K562 (cell line): ENCODE measurements around the gene IGF2BP3. TPM values are rescaled to one million over a fixed set of nuclear protein-coding genes. Genes with fewer than 3 reads are reported as not detected.

ENCODE experiments used
- ATAC-seq: fragments of 200-7000 bp; cut with Tn5 transposase; 3 replicates; pipeline ENCODE4 v1.9.1; 2020; ENCODE audit warnings: moderate library complexity
- BruUV-seq: library from RNA; stranded (reverse); fragments of 400-500 nt; replicated peaks from 2 replicates; lab custom pipeline; 2021; lab: Mats Ljungman, UMichigan
- CTCF ChIA-PET: fragments of 300-600 bp; formaldehyde crosslinking; extraction: SDS; loops from one replicate; lab custom pipeline; 2021; ENCODE audit warnings: low intra/inter-chr PET ratio; lab: Yijun Ruan, JAX
- POLR2A ChIA-PET: fragments of 300-600, 350-650 bp; sonication (Branson Sonifier 250); formaldehyde crosslinking; extraction: SDS; loops from one replicate; lab custom pipeline; 2021; ENCODE audit warnings: antibody characterized with exemption, inconsistent platforms; lab: Yijun Ruan, JAX
- DNase-seq, 4 experiments: peaks; one replicate each; pipeline versions ENCODE4 v3.0.0 to v3.0.0-alpha.2; 2011 to 2018; ENCODE audit warnings: low spot score in 3 of 4, mixed read lengths in 3 of 4; ENCODE audit errors: extremely low read depth in 1 of 4
- FAIRE-seq: peaks from 2 replicates; lab custom pipeline; 2011; peaks lifted over from hg19 to GRCh38; lab: Jason Lieb, UNC
- H2AFZ ChIP-seq: 2 replicates; pipeline ENCODE4 v1.6.0; 2011; ENCODE audit warnings: low read depth, low read length, control low read depth, inconsistent platforms
- H3K27ac ChIP-seq: fragments of 200-600 bp; 3 replicates; pipeline ENCODE4 v1.8.0; 2011; ENCODE audit warnings: low read depth, mild to moderate bottlenecking, control low read depth, inconsistent platforms, low read length, moderate library complexity, mixed read lengths; ENCODE audit errors: extremely low read depth
- H3K27me3 ChIP-seq, 2 experiments: fragments of 300-600 bp in 1 of 2; 2 replicates in 1 of 2; 3 replicates in 1 of 2; pipeline versions ENCODE4 v1.6.0 to v1.8.0; 2011; ENCODE audit warnings: inconsistent platforms in 2 of 2, low read length in 2 of 2, mild to moderate bottlenecking in 1 of 2, mixed read lengths in 1 of 2, moderate library complexity in 1 of 2; ENCODE audit not compliant: control insufficient read depth in 2 of 2, insufficient read depth in 2 of 2
- H3K36me3 ChIP-seq: fragments of 300-600 bp; 3 replicates; pipeline ENCODE4 v1.8.0; 2011; ENCODE audit warnings: mild to moderate bottlenecking, low read length, inconsistent platforms; ENCODE audit not compliant: control insufficient read depth, insufficient read depth
- H3K4me1 ChIP-seq, 2 experiments: fragments of 200-600 bp in 1 of 2; replicated peaks in 1 of 2; 2 replicates in 1 of 2; 3 replicates in 1 of 2; pipeline versions ENCODE4 v1.5.1 to v1.8.0; 2011; ENCODE audit warnings: inconsistent platforms in 2 of 2, low read length in 2 of 2, mild to moderate bottlenecking in 1 of 2, mixed read lengths in 1 of 2, moderate library complexity in 1 of 2; ENCODE audit not compliant: control insufficient read depth in 2 of 2, insufficient read depth in 2 of 2
- H3K4me2 ChIP-seq: 2 replicates; pipeline ENCODE4 v1.6.1; 2011; ENCODE audit warnings: low read length, control low read depth, inconsistent platforms, mixed read lengths; ENCODE audit not compliant: insufficient read depth
- H3K4me3 ChIP-seq: fragments of 200-600 bp; sonication (generic), shearing (Covaris generic); 2 replicates; pipeline ENCODE4 v1.5.1; 2016; ENCODE audit warnings: control low read depth, inconsistent platforms
- H3K79me2 ChIP-seq: fragments of 200-600 bp; 3 replicates; pipeline ENCODE4 v1.8.0; 2011; ENCODE audit warnings: low read length, inconsistent platforms; ENCODE audit not compliant: control insufficient read depth, insufficient read depth
- H3K9ac ChIP-seq, 2 experiments: 2 replicates each; pipeline versions ENCODE4 v1.6.0 to v1.6.1; 2011; ENCODE audit warnings: low read depth in 2 of 2, low read length in 2 of 2, control low read depth in 1 of 2, inconsistent platforms in 1 of 2, mild to moderate bottlenecking in 1 of 2, mixed read lengths in 1 of 2; ENCODE audit not compliant: insufficient read depth in 1 of 2
- H3K9me1 ChIP-seq: one replicate; pipeline ENCODE4 v1.6.0; 2011; ENCODE audit warnings: inconsistent platforms, mild to moderate bottlenecking, low read length, moderate library complexity; ENCODE audit not compliant: control insufficient read depth, insufficient read depth
- H3K9me3 ChIP-seq: replicated peaks from 2 replicates; pipeline ENCODE4 v1.5.1; 2011; ENCODE audit warnings: low read depth, low read length, inconsistent platforms; ENCODE audit not compliant: control insufficient read depth, insufficient read depth
- H4K20me1 ChIP-seq: replicated peaks from 2 replicates; pipeline ENCODE4 v1.6.1; 2011; ENCODE audit warnings: low read length, inconsistent platforms, mixed read lengths; ENCODE audit not compliant: control insufficient read depth, insufficient read depth
- ATF1 ChIP-seq, 2 experiments: fragments of 450-650 bp in 1 of 2; IDR thresholded peaks; 2 replicates each; pipeline ENCODE4 v1.6.1; 2016; ENCODE audit warnings: missing compliant biosample characterization in 1 of 2, missing genetic modification characterization in 1 of 2
- BRCA1 ChIP-seq, 2 experiments: fragments of 450-650 bp in 1 of 2; sonication (generic) in 1 of 2; formaldehyde crosslinking in 1 of 2; IDR thresholded peaks; 2 replicates each; pipeline versions ENCODE4 v1.5.0 to v1.6.1; 2017 to 2020; ENCODE audit warnings: mild to moderate bottlenecking in 1 of 2, missing genetic modification reagents in 1 of 2
- ETV1 ChIP-seq: fragments of 450-650 bp; conservative IDR thresholded peaks from 2 replicates; pipeline ENCODE4 v1.6.1; 2016; ENCODE audit warnings: missing genetic modification characterization, control low read depth, low read depth, missing compliant biosample characterization
- KLF1 ChIP-seq: fragments of 450-650 bp; IDR thresholded peaks from 2 replicates; pipeline ENCODE4 v1.6.1; 2016; ENCODE audit warnings: missing genetic modification characterization, missing compliant biosample characterization
- NFRKB ChIP-seq: fragments of 450-650 bp; IDR thresholded peaks from 2 replicates; pipeline ENCODE4 v1.6.1; 2016; ENCODE audit warnings: low read depth
- PRMT5 ChIP-seq: sonication (generic); formaldehyde crosslinking; IDR thresholded peaks from 2 replicates; pipeline ENCODE4 v1.5.0; 2020; ENCODE audit warnings: missing genetic modification reagents
- SIX5 ChIP-seq, 2 experiments: IDR thresholded peaks; 2 replicates each; pipeline ENCODE4 v1.6.1; 2011; ENCODE audit warnings: low read length in 2 of 2, borderline replicate concordance in 1 of 2, low read depth in 1 of 2, mild to moderate bottlenecking in 1 of 2, moderate library complexity in 1 of 2; ENCODE audit not compliant: insufficient read depth in 1 of 2
- SLC30A9 ChIP-seq: fragments of 250-450 bp; sonication (Bioruptor Pico); IDR thresholded peaks from 2 replicates; pipeline ENCODE4 v1.8.0; 2022; ENCODE audit warnings: mild to moderate bottlenecking, moderate library complexity
- ZBTB17 ChIP-seq: fragments of 450-650 bp; formaldehyde crosslinking; IDR thresholded peaks from 2 replicates; pipeline ENCODE4 v1.4.0; 2020; ENCODE audit warnings: mild to moderate bottlenecking
- ZNF217 ChIP-seq: sonication (generic); formaldehyde crosslinking; IDR thresholded peaks from 2 replicates; pipeline ENCODE4 v1.8.0; 2022; ENCODE audit warnings: mild to moderate bottlenecking, missing genetic modification reagents
- WGBS: fragments of 100-300 bp; shearing (Covaris generic); methylation state at CpG from one replicate; pipeline ENCODE4 v1.1.6; 2016; ENCODE audit warnings: low coverage, mixed read lengths; ENCODE audit not compliant: insufficient coverage; ENCODE audit errors: missing lambda C conversion rate; 5-methylcytosine and 5-hydroxymethylcytosine counted together
- in situ Hi-C: fragments of 300-500 bp; cut with MboI; formaldehyde crosslinking; loops from 4 replicates; pipeline ENCODE4 v1.15.0; 2018; ENCODE audit warnings: inconsistent platforms, mixed read lengths
- intact Hi-C: fragments of 100-400 bp; cut with micrococcal nuclease; formaldehyde crosslinking; loops from 2 replicates; pipeline ENCODE4 v1.14.2; 2022
- polyA plus RNA-seq, 8 experiments: library from polyadenylated mRNA; depleted of rRNA in 4 of 8; stranded (reverse) in 5 of 8; unstranded in 3 of 8; fragments of >200 nt; fragmentation: Nextera tagmentation in 2 of 8; fragmentation: Illumina TruSeq in 1 of 8; extraction: Ambion mirVana in 2 of 8; extraction: Trizol in 1 of 8; gene quantifications; 2 replicates each; pipeline versions ENCODE4 v1.2.1 to v1.2.3, GENCODE V29; 2011 to 2014; ENCODE audit warnings: inconsistent platforms in 1 of 8, missing spikeins in 1 of 8
- total RNA-seq, 7 experiments: library from RNA; depleted of rRNA in 6 of 7; stranded (reverse); fragments of >200 nt in 6 of 7; fragmentation: Illumina TruSeq in 2 of 7; extraction: Trizol in 2 of 7; gene quantifications; 2 replicates each; pipeline versions ENCODE4 v1.2.1 to v1.2.3, GENCODE V29; 2011 to 2021; ENCODE audit warnings: low replicate concordance in 1 of 7
- TF ChIP-seq, protein P1 (sequence below): fragments of 450-650 bp; conservative IDR thresholded peaks from 2 replicates; pipeline ENCODE4 v1.6.1; 2016; ENCODE audit warnings: missing genetic modification characterization, low read depth, mild to moderate bottlenecking, missing compliant biosample characterization, moderate library complexity

Gene IGF2BP3
- total and polyA plus RNA-seq, 9 of the 15 experiments (the other 6 are each of a cell fraction or from before 2014, with no cell fraction given), result 8.4 to 88.1 (median 61.2) TPM

DNA sequence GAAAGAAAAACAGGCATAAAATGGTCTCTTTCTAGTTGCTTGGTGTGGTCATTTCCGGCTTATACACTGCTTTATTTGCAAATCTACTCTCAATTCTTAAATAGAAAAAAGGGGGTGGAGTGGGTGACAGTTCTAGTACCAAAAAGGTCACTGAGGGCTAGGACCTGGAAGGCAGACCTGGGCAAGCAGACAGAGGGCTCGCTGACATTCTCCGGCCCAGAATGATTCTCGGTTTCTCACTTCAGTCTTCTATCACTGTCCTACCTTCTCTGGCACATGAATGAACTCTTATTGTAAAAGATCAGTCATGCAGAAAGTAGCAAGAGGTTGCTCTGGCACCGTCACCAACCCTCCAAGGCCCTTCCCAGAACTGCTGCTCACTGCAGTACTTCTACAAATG is 117.1 kb downstream of the IGF2BP3 start:
- POLR2A ChIA-PET, result no interaction called here
- no peaks in the 10 kb centered on the region for H4K20me1 ChIP-seq
- no TSS peak for BruUV-seq
- H3K36me3 ChIP-seq, result peaks cover 48% of the 10 kb centered on the region
- H3K4me1 ChIP-seq, result peaks cover 0 to 13% of the 10 kb centered on the region in 2 experiments; a peak in 4 of 5 replicates
- no peak overlapping the region for H2AFZ ChIP-seq
- DNase-seq, result no peak
- CTCF ChIA-PET, result no interaction called here
- intact Hi-C loops (loop anchor here (10.0 kb wide), 1 partner anchor 352 kb away; no protein-coding TSS in a partner anchor), in situ Hi-C loops (no loop called here)
- TF ChIP-seq KLF1 (tag), result no peak
- no peak for TF ChIP-seq NFRKB
- TF ChIP-seq BRCA1 (IDR thresholded peaks at IDR 0.05), result no peak
- no peak for TF ChIP-seq BRCA1 (CRISPR knock-in tag; IDR thresholded peaks at IDR 0.05)
- no peak for TF ChIP-seq ZBTB17 (CRISPR knock-in tag)
- no peak for TF ChIP-seq SLC30A9 (CRISPR knock-in tag)
- TF ChIP-seq, protein P1, sequence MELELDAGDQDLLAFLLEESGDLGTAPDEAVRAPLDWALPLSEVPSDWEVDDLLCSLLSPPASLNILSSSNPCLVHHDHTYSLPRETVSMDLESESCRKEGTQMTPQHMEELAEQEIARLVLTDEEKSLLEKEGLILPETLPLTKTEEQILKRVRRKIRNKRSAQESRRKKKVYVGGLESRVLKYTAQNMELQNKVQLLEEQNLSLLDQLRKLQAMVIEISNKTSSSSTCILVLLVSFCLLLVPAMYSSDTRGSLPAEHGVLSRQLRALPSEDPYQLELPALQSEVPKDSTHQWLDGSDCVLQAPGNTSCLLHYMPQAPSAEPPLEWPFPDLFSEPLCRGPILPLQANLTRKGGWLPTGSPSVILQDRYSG, result no peak
- no peak for TF ChIP-seq SIX5 (IDR thresholded peaks at IDR 0.05; ENCODE audit: borderline replicate concordance in 1 of 2, insufficient read depth in 1 of 2, low read depth in 1 of 2, low read length in 2 of 2)
- no peak for TF ChIP-seq ZNF217 (CRISPR knock-in tag)
- TF ChIP-seq PRMT5, result no peak
- TF ChIP-seq ETV1 (tag), result no peak
- no peak for TF ChIP-seq ATF1 (CRISPR knock-in tag; IDR thresholded peaks at IDR 0.05)
- TF ChIP-seq ATF1 (tag; IDR thresholded peaks at IDR 0.05), result no peak
- no peak overlapping the region for H3K27ac ChIP-seq
- no peak overlapping the region for H3K4me2 ChIP-seq
- FAIRE-seq, result no peak
- H3K9ac ChIP-seq, result no peak overlapping the region
- no peak overlapping the region for H3K4me3 ChIP-seq
- no peaks in the 10 kb centered on the region for H3K9me1 ChIP-seq
- H3K27me3 ChIP-seq, result no peaks in the 10 kb centered on the region
- ATAC-seq, result no peak
- WGBS, result 97% methylated on average over 5 of the region's 5 CpGs
- H3K9me3 ChIP-seq, result no peaks in the 10 kb centered on the region
- peaks cover 5% of the 10 kb centered on the region; the same call in 1 of the 3 replicates for H3K79me2 ChIP-seq
